HUES64 (cell line): ENCODE results near the gene SARNP.

Source experiments
- H3K27ac ChIP-seq: 2 replicates; pipeline ENCODE4 v1.7.0; 2013; ENCODE audit warnings: low read depth, low read length, inconsistent platforms
- H3K27me3 ChIP-seq: 2 replicates; pipeline ENCODE4 v1.6.1; 2013; ENCODE audit warnings: mild to moderate bottlenecking, low read length; ENCODE audit not compliant: insufficient read depth
- H3K36me3 ChIP-seq: 2 replicates; pipeline ENCODE4 v1.6.1; 2013; ENCODE audit warnings: mild to moderate bottlenecking, low read length; ENCODE audit not compliant: insufficient read depth
- H3K4me1 ChIP-seq: 2 replicates; pipeline ENCODE4 v1.6.1; 2013; ENCODE audit warnings: mild to moderate bottlenecking, low read length, moderate library complexity; ENCODE audit not compliant: insufficient read depth
- H3K4me3 ChIP-seq: 2 replicates; pipeline ENCODE4 v1.5.1; 2013; ENCODE audit warnings: mild to moderate bottlenecking, low read length, moderate library complexity
- H3K9ac ChIP-seq: 2 replicates; pipeline ENCODE4 v1.6.1; 2013; ENCODE audit warnings: mild to moderate bottlenecking, low read depth, low read length
- H3K9me3 ChIP-seq: 2 replicates; pipeline ENCODE4 v1.6.1; 2013; ENCODE audit warnings: low read depth, low read length; ENCODE audit not compliant: insufficient read depth
- WGBS: fragments of 150-250, 120-280 bp; methylation state at CpG from one replicate; pipeline ENCODE4 v1.1.7; 2013; ENCODE audit warnings: missing lambda C conversion rate; 5-methylcytosine and 5-hydroxymethylcytosine counted together

Gene SARNP

GRCh38 chr12:55712700-55713415 lies 104.7 kb downstream of the SARNP start:
- Histone ChIP-seq H3K36me3 (no peaks in the 10 kb centered on the region), H3K9me3 (no peaks in the 10 kb centered on the region), H3K4me3 (no peak overlapping the region), H3K27ac (no peak overlapping the region), H3K4me1 (peaks cover 28% of the 10 kb centered on the region), H3K9ac (no peak overlapping the region), H3K27me3 (peaks cover 19% of the 10 kb centered on the region; the same call in 1 of the 2 replicates)
- 88% methylated on average over 1 of the region's 1 CpG for WGBS

- Histone ChIP-seq H3K36me3 (no peaks in the 10 kb centered on the region), H3K4me3 (no peak overlapping the region), H3K9ac (no peak overlapping the region), H3K27ac (no peak overlapping the region), H3K9me3 (no peaks in the 10 kb centered on the region), H3K4me1 (peaks cover 19% of the 10 kb centered on the region), H3K27me3 (peaks cover 19% of the 10 kb centered on the region; the same call in 1 of the 2 replicates)
- WGBS = 95% methylated on average over 4 of the region's 4 CpGs
Observed at GRCh38 chr12:55711786-55712553, 105.6 kb downstream of the SARNP start.

- H3K27me3 ChIP-seq = peaks cover 23% of the 10 kb centered on the region; the same call in 1 of the 2 replicates
- H3K4me1 ChIP-seq = peaks cover 27% of the 10 kb centered on the region
- no peaks in the 10 kb centered on the region for H3K9me3 ChIP-seq
- H3K4me3 ChIP-seq = peak overlapping the region; percentile 99
- WGBS = 71% methylated on average over 1 of the region's 3 CpGs
- H3K27ac ChIP-seq = peak overlapping the region; percentile 69; the same call in 1 of the 2 replicates
- 0 out of 2 replicates have a peak overlapping the region, but pooled peaks have one; percentile 75 for H3K9ac ChIP-seq
- H3K36me3 ChIP-seq = no peaks in the 10 kb centered on the region
Observed at GRCh38 chr12:55708695-55709233, 108.8 kb downstream of the SARNP start.

GRCh38 chr12:55707841-55708694 lies 109.5 kb downstream of the SARNP start, which contains the start of gene ITGA7:
TSS of gene ITGA7 (minus strand) at chr12:55707904. CDS start at chr12:55707682, 222 bp downstream.
- Histone ChIP-seq H3K36me3 (no peaks in the 10 kb centered on the region), H3K4me1 (peaks cover 27% of the 10 kb centered on the region), H3K27me3 (peaks cover 22% of the 10 kb centered on the region; the same call in 1 of the 2 replicates), H3K9ac (peak within 1 kb of the TSS; percentile 84), H3K9me3 (no peaks in the 10 kb centered on the region), H3K4me3 (peak within 1 kb of the TSS; percentile 99), H3K27ac (peak within 1 kb of the TSS; percentile 69)
- WGBS = under 1% methylated on average over 32 of the region's 39 CpGs
